SK-N-SH treated with all-trans-retinoic acid at 6 μM for 48 hours (cell line): Measurements from ENCODE around the gene SERGEF.

Experiments used
- ATAC-seq: fragments of 200-7000 bp; cut with Tn5 transposase; 3 replicates; pipeline ENCODE4 v1.9.1; 2020; ENCODE audit warnings: mild to moderate bottlenecking, moderate library complexity
- ARNTL ChIP-seq: fragments of 450-650 bp; formaldehyde crosslinking; IDR thresholded peaks from 2 replicates; pipeline ENCODE4 v1.5.0; 2020; ENCODE audit warnings: low read depth, mild to moderate bottlenecking, moderate library complexity, borderline replicate concordance
- BACH2 ChIP-seq: fragments of 250-450 bp; sonication (Bioruptor Pico); IDR thresholded peaks from 2 replicates; pipeline ENCODE4 v1.9.0; 2021; ENCODE audit warnings: mild to moderate bottlenecking, borderline replicate concordance
- CREB5 ChIP-seq: fragments of 250-450 bp; sonication (Bioruptor Pico); IDR thresholded peaks from 2 replicates; pipeline ENCODE4 v1.5.1; 2020; ENCODE audit warnings: low read depth, mild to moderate bottlenecking, moderate library complexity
- CSDC2 ChIP-seq: fragments of 250-450 bp; sonication (Bioruptor Pico); IDR thresholded peaks from 2 replicates; pipeline ENCODE4 v1.5.0; 2020; ENCODE audit warnings: mild to moderate bottlenecking, moderate library complexity
- CSRNP3 ChIP-seq: fragments of 250-450 bp; sonication (Bioruptor Pico); IDR thresholded peaks from 2 replicates; pipeline ENCODE4 v1.5.1; 2021; ENCODE audit warnings: mild to moderate bottlenecking, moderate library complexity
- ESRRG ChIP-seq: fragments of 250-450 bp; sonication (Bioruptor Pico); IDR thresholded peaks from 2 replicates; pipeline ENCODE4 v1.6.1; 2021; ENCODE audit warnings: mild to moderate bottlenecking
- GLIS3 ChIP-seq: fragments of 250-450 bp; sonication (Bioruptor Pico); IDR thresholded peaks from 2 replicates; pipeline ENCODE4 v1.5.0; 2020; ENCODE audit warnings: mild to moderate bottlenecking, moderate library complexity
- ISL1 ChIP-seq: fragments of 250-450 bp; sonication (Bioruptor Pico); IDR thresholded peaks from 2 replicates; pipeline ENCODE4 v2.1.2; 2022; ENCODE audit warnings: mild to moderate bottlenecking, moderate library complexity
- PATZ1 ChIP-seq: fragments of 250-450 bp; sonication (Bioruptor Pico); IDR thresholded peaks from 2 replicates; pipeline ENCODE4 v1.8.0; 2020; ENCODE audit warnings: mild to moderate bottlenecking, moderate library complexity, borderline replicate concordance
- PPARA ChIP-seq: fragments of 250-450 bp; sonication (Bioruptor Pico); IDR thresholded peaks from 2 replicates; pipeline ENCODE4 v1.5.0; 2020; ENCODE audit warnings: mild to moderate bottlenecking, borderline replicate concordance
- RARB ChIP-seq: fragments of 250-450 bp; sonication (Bioruptor Pico); IDR thresholded peaks from 2 replicates; pipeline ENCODE4 v1.8.0; 2021; ENCODE audit warnings: mild to moderate bottlenecking, moderate library complexity
- SNAI2 ChIP-seq: fragments of 250-450 bp; sonication (Bioruptor Pico); IDR thresholded peaks from 2 replicates; pipeline ENCODE4 v1.5.0; 2020; ENCODE audit warnings: mild to moderate bottlenecking, moderate library complexity
- TCF4 ChIP-seq: fragments of 250-450 bp; sonication (Bioruptor Pico); IDR thresholded peaks from 2 replicates; pipeline ENCODE4 v1.8.0; 2021; ENCODE audit warnings: mild to moderate bottlenecking, moderate library complexity, borderline replicate concordance
- TOX ChIP-seq: fragments of 250-450 bp; sonication (Bioruptor Pico); IDR thresholded peaks from 2 replicates; pipeline ENCODE4 v1.8.0; 2021; ENCODE audit warnings: mild to moderate bottlenecking, moderate library complexity, borderline replicate concordance
- TSHZ2 ChIP-seq: fragments of 250-450 bp; sonication (Bioruptor Pico); IDR thresholded peaks from 2 replicates; pipeline ENCODE4 v1.5.0; 2020; ENCODE audit warnings: mild to moderate bottlenecking, moderate library complexity
- ZC3H10 ChIP-seq: fragments of 250-450 bp; sonication (Bioruptor Pico); IDR thresholded peaks from 2 replicates; pipeline ENCODE4 v1.5.1; 2021; ENCODE audit warnings: mild to moderate bottlenecking, moderate library complexity
- ZFP3 ChIP-seq: fragments of 250-450 bp; sonication (Bioruptor Pico); IDR thresholded peaks from 2 replicates; pipeline ENCODE4 v1.5.0; 2020; ENCODE audit warnings: mild to moderate bottlenecking, moderate library complexity
- ZFP30 ChIP-seq: fragments of 450-650 bp; formaldehyde crosslinking; IDR thresholded peaks from 2 replicates; pipeline ENCODE4 v1.5.0; 2022; ENCODE audit warnings: mild to moderate bottlenecking, moderate library complexity
- ZNF565 ChIP-seq: fragments of 450-650 bp; formaldehyde crosslinking; conservative IDR thresholded peaks from 2 replicates; pipeline ENCODE4 v1.5.0; 2020; ENCODE audit warnings: low read depth, mild to moderate bottlenecking, moderate library complexity
- ZNF70 ChIP-seq: fragments of 450-650 bp; formaldehyde crosslinking; IDR thresholded peaks from 2 replicates; pipeline ENCODE4 v1.5.0; 2020; ENCODE audit warnings: mild to moderate bottlenecking, moderate library complexity
- ZNF8 ChIP-seq: fragments of 450-650 bp; formaldehyde crosslinking; IDR thresholded peaks from 2 replicates; pipeline ENCODE4 v1.5.0; 2020; ENCODE audit warnings: mild to moderate bottlenecking, moderate library complexity
- TF ChIP-seq, protein P1 (sequence below): fragments of 250-450 bp; sonication (Bioruptor Pico); IDR thresholded peaks from 2 replicates; pipeline ENCODE4 v1.8.0; 2021; ENCODE audit warnings: low read depth, mild to moderate bottlenecking, moderate library complexity, borderline replicate concordance

The SERGEF gene

DNA sequence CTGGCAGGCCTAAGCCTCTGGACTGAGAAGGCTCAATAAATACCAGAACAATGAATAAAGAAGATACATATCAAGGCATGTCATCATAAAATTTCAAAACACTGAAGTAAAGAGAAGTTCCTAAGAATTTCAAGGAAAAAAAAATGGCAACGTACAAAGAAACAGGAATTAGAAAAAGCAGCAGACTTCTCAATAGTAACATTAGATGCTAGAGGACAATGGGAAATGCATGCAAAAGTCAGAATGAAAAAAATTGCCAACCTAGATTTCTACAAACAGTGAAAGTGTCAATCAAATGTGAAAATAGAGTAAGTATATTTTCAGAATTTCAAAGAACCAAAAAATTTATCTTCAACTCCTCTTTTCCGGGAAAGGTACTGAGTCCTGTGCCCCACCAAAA, 153.3 kb downstream of the SERGEF start:
- ATAC-seq, result no peak
- TF ChIP-seq RARB (CRISPR knock-in tag), result no peak
- TF ChIP-seq CSDC2 (CRISPR knock-in tag), result no peak
- TF ChIP-seq ZNF70 (CRISPR knock-in tag), result no peak
- no peak for TF ChIP-seq CSRNP3 (CRISPR knock-in tag)
- TF ChIP-seq BACH2 (CRISPR knock-in tag), result no peak
- TF ChIP-seq ARNTL (CRISPR knock-in tag), result no peak
- TF ChIP-seq TCF4, result no peak
- no peak for TF ChIP-seq ZNF565 (CRISPR knock-in tag)
- TF ChIP-seq, protein P1, sequence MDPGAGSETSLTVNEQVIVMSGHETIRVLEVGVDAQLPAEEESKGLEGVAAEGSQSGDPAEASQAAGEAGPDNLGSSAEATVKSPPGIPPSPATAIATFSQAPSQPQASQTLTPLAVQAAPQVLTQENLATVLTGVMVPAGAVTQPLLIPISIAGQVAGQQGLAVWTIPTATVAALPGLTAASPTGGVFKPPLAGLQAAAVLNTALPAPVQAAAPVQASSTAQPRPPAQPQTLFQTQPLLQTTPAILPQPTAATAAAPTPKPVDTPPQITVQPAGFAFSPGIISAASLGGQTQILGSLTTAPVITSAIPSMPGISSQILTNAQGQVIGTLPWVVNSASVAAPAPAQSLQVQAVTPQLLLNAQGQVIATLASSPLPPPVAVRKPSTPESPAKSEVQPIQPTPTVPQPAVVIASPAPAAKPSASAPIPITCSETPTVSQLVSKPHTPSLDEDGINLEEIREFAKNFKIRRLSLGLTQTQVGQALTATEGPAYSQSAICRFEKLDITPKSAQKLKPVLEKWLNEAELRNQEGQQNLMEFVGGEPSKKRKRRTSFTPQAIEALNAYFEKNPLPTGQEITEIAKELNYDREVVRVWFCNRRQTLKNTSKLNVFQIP, result no peak
- TF ChIP-seq ZC3H10 (CRISPR knock-in tag), result no peak
- TF ChIP-seq ISL1 (CRISPR knock-in tag), result no peak
- no peak for TF ChIP-seq GLIS3 (CRISPR knock-in tag)
- TF ChIP-seq ESRRG, result no peak
- no peak for TF ChIP-seq SNAI2 (CRISPR knock-in tag)
- TF ChIP-seq, all 23 proteins: peak for 0

- ATAC-seq, result no peak
Measured at GRCh38 chr11:17855531-17856290, 157.1 kb downstream of the SERGEF start.

More at GRCh38 chr11:17855531-17856290, 157.1 kb downstream of the SERGEF start:
- TF ChIP-seq PPARA (CRISPR knock-in tag) (no peak), GLIS3 (CRISPR knock-in tag) (no peak), TOX (CRISPR knock-in tag) (no peak), ISL1 (CRISPR knock-in tag) (no peak), CREB5 (CRISPR knock-in tag) (no peak), ARNTL (CRISPR knock-in tag) (no peak), CSDC2 (CRISPR knock-in tag) (no peak), ZNF70 (CRISPR knock-in tag) (no peak), ZNF8 (CRISPR knock-in tag) (no peak), BACH2 (CRISPR knock-in tag) (no peak), ZFP3 (CRISPR knock-in tag) (no peak), ZNF565 (CRISPR knock-in tag) (no peak), SNAI2 (CRISPR knock-in tag) (no peak), TSHZ2 (CRISPR knock-in tag) (no peak), TCF4 (no peak), ZFP30 (CRISPR knock-in tag) (no peak), RARB (CRISPR knock-in tag) (no peak), PATZ1 (no peak), ZC3H10 (CRISPR knock-in tag) (no peak)
